SU-DHL-6 (cell line): Measurements from ENCODE around the gene SLC16A3.
A peak's percentile ranks its signal among the peaks of the same experiment; 100 is the strongest.

ENCODE experiments used
- H2AFZ ChIP-seq: fragments of 200-600 bp; sonication (generic); 2 replicates; pipeline ENCODE4 v1.6.1; 2014; ENCODE audit warnings: low read depth, mild to moderate bottlenecking, moderate library complexity, mixed read lengths, antibody characterized with exemption, low read length; ENCODE audit not compliant: severe bottlenecking
- H3F3A ChIP-seq: fragments of 200-600 bp; shearing (Covaris generic); 2 replicates; pipeline ENCODE4 v1.6.0; 2016; ENCODE audit warnings: antibody characterized with exemption, mild to moderate bottlenecking; ENCODE audit not compliant: insufficient read depth
- H3K27ac ChIP-seq: fragments of 200-600 bp; sonication (generic); 2 replicates; pipeline ENCODE4 v1.5.1; 2016; ENCODE audit warnings: low read depth, mild to moderate bottlenecking, low read length, moderate library complexity, mixed read lengths
- H3K27me3 ChIP-seq: fragments of 200-600 bp; sonication (generic), shearing (Covaris generic); 2 replicates; pipeline ENCODE4 v1.6.0; 2014; ENCODE audit warnings: mild to moderate bottlenecking, low read length
- H3K36me3 ChIP-seq: fragments of 200-600 bp; sonication (generic); 2 replicates; pipeline ENCODE4 v1.6.1; 2014; ENCODE audit warnings: mild to moderate bottlenecking, low read length, mixed read lengths
- H3K4me2 ChIP-seq: fragments of 300-600, 200-600 bp; shearing (Covaris generic), sonication (generic); 2 replicates; pipeline ENCODE4 v1.6.0; 2014; ENCODE audit warnings: low read length, low read depth, mild to moderate bottlenecking; ENCODE audit not compliant: poor library complexity, severe bottlenecking
- H3K4me3 ChIP-seq: fragments of 200-600 bp; sonication (generic); 2 replicates; pipeline ENCODE4 v1.5.1; 2014; ENCODE audit warnings: antibody characterized with exemption, low read length, mild to moderate bottlenecking, mixed read lengths; ENCODE audit not compliant: insufficient read depth, poor library complexity, severe bottlenecking
- H3K79me2 ChIP-seq: fragments of 200-600 bp; sonication (generic); 2 replicates; pipeline ENCODE4 v1.6.1; 2014; ENCODE audit warnings: mild to moderate bottlenecking, low read length, moderate library complexity; ENCODE audit not compliant: insufficient read depth
- H3K9ac ChIP-seq: fragments of 200-600 bp; sonication (generic); 2 replicates; pipeline ENCODE4 v1.7.0; 2014; ENCODE audit warnings: mild to moderate bottlenecking, low read length
- H3K9me2 ChIP-seq: fragments of 200-600 bp; sonication (generic); replicated peaks from 2 replicates; pipeline ENCODE4 v1.6.1; 2014; ENCODE audit warnings: low read length; ENCODE audit not compliant: insufficient read depth
- H3K9me3 ChIP-seq: fragments of 200-600 bp; sonication (generic); 2 replicates; pipeline ENCODE4 v1.6.1; 2014; ENCODE audit warnings: low read length, mixed read lengths; ENCODE audit not compliant: insufficient read depth
- H4K20me1 ChIP-seq: fragments of 200-600 bp; sonication (generic); 2 replicates; pipeline ENCODE4 v1.6.1; 2014; ENCODE audit warnings: low read depth, mild to moderate bottlenecking, antibody characterized with exemption, low read length, moderate library complexity, mixed read lengths
- EZH2phosphoT487 ChIP-seq: fragments of 200-600 bp; sonication (generic), shearing (Covaris generic); conservative IDR thresholded peaks from 2 replicates; pipeline ENCODE4 v1.6.1; 2018; ENCODE audit warnings: mild to moderate bottlenecking, antibody characterized with exemption, low read length, moderate library complexity, mixed read lengths
- TF ChIP-seq, protein P1 (sequence below): fragments of 200-600 bp; sonication (generic); IDR thresholded peaks from one replicate; pipeline ENCODE4 v1.5.1; 2017; ENCODE audit warnings: antibody characterized with exemption, mild to moderate bottlenecking, low read length, moderate library complexity; ENCODE audit not compliant: insufficient read depth, poor library complexity, severe bottlenecking

Gene SLC16A3

DNA sequence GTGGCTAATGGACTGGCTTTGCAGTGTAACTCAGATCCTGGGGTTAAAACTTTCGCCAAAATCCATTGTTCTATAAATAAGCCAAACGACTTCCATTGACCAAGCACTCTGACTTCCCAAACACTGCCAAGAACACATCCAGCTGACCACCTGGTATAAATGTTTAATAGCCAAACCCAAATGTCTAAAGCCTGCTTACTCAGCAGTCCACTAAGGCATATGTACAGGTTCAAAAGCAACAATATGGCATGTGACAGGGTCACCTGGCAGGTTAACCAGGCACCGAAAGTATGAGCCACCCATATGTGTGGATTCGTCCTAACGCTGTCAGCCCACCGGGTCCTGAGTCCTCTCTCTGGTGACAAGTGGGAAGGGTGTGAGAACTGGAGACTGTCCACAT is 42.6 kb downstream of the SLC16A3 start:
- no peaks in the 10 kb centered on the region for H3K9me3 ChIP-seq
- H3K9me2 ChIP-seq, result no peaks in the 10 kb centered on the region
- no peaks in the 10 kb centered on the region for H3K27me3 ChIP-seq
- H2AFZ ChIP-seq, result no peak overlapping the region
- H3K36me3 ChIP-seq, result peaks cover 5% of the 10 kb centered on the region; the same call in 1 of the 2 replicates
- H3K79me2 ChIP-seq, result peaks cover 64% of the 10 kb centered on the region
- H3K4me3 ChIP-seq, result no peak overlapping the region
- peaks cover 3% of the 10 kb centered on the region; the same call in 1 of the 2 replicates for H3F3A ChIP-seq
- no peak overlapping the region for H3K9ac ChIP-seq
- H3K27ac ChIP-seq, result no peak overlapping the region
- H3K4me2 ChIP-seq, result no peak overlapping the region
- TF ChIP-seq, protein P1, sequence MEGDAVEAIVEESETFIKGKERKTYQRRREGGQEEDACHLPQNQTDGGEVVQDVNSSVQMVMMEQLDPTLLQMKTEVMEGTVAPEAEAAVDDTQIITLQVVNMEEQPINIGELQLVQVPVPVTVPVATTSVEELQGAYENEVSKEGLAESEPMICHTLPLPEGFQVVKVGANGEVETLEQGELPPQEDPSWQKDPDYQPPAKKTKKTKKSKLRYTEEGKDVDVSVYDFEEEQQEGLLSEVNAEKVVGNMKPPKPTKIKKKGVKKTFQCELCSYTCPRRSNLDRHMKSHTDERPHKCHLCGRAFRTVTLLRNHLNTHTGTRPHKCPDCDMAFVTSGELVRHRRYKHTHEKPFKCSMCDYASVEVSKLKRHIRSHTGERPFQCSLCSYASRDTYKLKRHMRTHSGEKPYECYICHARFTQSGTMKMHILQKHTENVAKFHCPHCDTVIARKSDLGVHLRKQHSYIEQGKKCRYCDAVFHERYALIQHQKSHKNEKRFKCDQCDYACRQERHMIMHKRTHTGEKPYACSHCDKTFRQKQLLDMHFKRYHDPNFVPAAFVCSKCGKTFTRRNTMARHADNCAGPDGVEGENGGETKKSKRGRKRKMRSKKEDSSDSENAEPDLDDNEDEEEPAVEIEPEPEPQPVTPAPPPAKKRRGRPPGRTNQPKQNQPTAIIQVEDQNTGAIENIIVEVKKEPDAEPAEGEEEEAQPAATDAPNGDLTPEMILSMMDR, result no peak
- no peak for TF ChIP-seq EZH2phosphoT487
- H4K20me1 ChIP-seq, result peaks cover 21% of the 10 kb centered on the region

GRCh38 chr17:82272495-82273326 is 43.9 kb downstream of the SLC16A3 start:
- Histone ChIP-seq H4K20me1 (peaks cover 21% of the 10 kb centered on the region), H3K79me2 (peaks cover 52% of the 10 kb centered on the region), H3F3A (peaks cover 3% of the 10 kb centered on the region; the same call in 1 of the 2 replicates), H3K9me2 (no peaks in the 10 kb centered on the region), H3K27ac (peak overlapping the region; percentile 84), H2AFZ (peak overlapping the region; percentile 93), H3K9me3 (no peaks in the 10 kb centered on the region), H3K36me3 (peaks cover 5% of the 10 kb centered on the region; the same call in 1 of the 2 replicates), H3K9ac (peak overlapping the region; percentile 98), H3K27me3 (no peaks in the 10 kb centered on the region), H3K4me2 (peak overlapping the region; percentile 65), H3K4me3 (peak overlapping the region; percentile 95)
- no peak for TF ChIP-seq EZH2phosphoT487
- TF ChIP-seq, protein P1, result no peak

DNA sequence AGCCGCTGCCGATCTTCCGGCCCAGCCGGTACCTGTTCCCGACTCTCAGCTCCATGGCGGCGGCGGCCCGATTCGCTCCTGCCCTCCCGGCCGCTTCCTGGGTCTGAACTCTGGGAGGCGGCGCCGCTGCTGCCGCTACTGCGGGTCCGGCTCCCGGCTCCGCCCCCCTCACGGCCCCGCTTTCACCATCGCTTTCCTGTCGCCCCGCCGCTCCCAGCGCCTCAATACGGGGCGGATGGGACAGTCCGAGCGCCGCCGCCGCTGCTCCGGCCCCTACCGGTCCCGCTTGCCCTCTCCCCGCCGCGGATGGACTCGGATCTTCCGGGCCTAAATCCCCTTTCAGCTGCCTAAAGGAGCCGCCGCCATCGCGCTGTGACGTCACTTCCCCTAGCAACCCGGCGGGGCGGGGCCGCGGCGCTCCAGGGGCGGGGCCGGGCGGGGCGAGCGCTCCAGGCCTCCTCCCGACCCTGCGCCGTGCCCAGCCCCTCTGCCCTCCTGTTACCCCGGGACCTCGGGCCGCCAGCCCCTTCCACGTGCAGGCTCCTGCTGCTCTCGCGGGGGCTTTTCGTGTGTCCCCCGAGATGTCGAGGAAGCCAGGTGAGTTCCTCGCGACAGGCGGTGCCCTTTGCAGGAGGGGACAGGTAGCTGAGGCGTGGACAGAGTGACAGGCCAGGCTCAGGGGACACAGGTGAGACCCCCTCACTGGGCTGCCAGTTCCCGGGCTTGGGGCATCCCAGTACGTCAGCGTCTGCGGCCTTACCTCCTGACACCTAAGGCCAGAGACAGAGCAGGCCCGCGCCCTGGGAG is 44.7 kb downstream of the SLC16A3 start, which contains the start of gene CSNK1D:
TSS of gene CSNK1D (minus strand) at position 374 of the 807 bp plus-strand sequence. CDS start at position 55, 319 bp downstream.
- Histone ChIP-seq H3K27me3 (no peaks in the 10 kb centered on the region), H3K9me2 (no peaks in the 10 kb centered on the region), H3K27ac (peak within 1 kb of the TSS; percentile 84), H2AFZ (peak within 1 kb of the TSS; percentile 93), H3K79me2 (peaks cover 44% of the 10 kb centered on the region), H3F3A (peaks cover 3% of the 10 kb centered on the region; the same call in 1 of the 2 replicates), H4K20me1 (peaks cover 18% of the 10 kb centered on the region), H3K4me3 (peak within 1 kb of the TSS; percentile 95), H3K36me3 (peaks cover 5% of the 10 kb centered on the region; the same call in 1 of the 2 replicates), H3K9ac (peak within 1 kb of the TSS; percentile 98), H3K4me2 (peak within 1 kb of the TSS; percentile 65), H3K9me3 (no peaks in the 10 kb centered on the region)
- TF ChIP-seq, protein P1, result no peak
